Mammary epithelial cell (primary cell): ENCODE results near the gene ICE1.

ENCODE experiments used
- EZH2 ChIP-seq: IDR thresholded peaks from 2 replicates; pipeline ENCODE4 v1.6.1; 2012; ENCODE audit warnings: low read length, inconsistent platforms, borderline replicate concordance
- TF ChIP-seq, protein P1 (sequence below), 2 donors: IDR thresholded peaks in 1 of 2; conservative IDR thresholded peaks in 1 of 2; 2 replicates each; pipeline ENCODE4 v1.5.1; 2011 to 2012; ENCODE audit warnings: inconsistent platforms in 2 of 2, low read length in 2 of 2, mild to moderate bottlenecking in 2 of 2, control low read depth in 1 of 2, low read depth in 1 of 2; ENCODE audit not compliant: insufficient read depth in 1 of 2; ENCODE audit errors: extremely low read depth in 1 of 2

DNA sequence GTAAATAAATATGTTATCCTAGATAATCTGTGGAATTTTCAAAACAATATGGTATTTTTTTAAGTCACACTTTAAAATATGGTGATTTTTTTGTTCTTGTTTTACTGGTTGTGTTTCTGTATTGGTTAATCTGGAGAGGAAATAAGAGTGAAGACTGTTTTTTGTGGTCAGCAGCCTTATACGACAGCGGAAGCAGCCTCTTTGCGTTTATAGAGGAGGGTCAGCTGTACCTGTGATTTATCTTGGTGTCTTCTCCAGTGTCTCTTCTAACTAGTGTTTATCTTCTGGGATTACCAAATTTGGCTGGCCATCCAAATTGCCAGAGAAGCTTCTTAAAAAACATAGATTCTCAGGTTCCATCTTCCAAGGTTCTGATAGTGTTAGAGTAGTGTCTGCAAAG is 58.7 kb downstream of the ICE1 start:
- TF ChIP-seq, protein P1, sequence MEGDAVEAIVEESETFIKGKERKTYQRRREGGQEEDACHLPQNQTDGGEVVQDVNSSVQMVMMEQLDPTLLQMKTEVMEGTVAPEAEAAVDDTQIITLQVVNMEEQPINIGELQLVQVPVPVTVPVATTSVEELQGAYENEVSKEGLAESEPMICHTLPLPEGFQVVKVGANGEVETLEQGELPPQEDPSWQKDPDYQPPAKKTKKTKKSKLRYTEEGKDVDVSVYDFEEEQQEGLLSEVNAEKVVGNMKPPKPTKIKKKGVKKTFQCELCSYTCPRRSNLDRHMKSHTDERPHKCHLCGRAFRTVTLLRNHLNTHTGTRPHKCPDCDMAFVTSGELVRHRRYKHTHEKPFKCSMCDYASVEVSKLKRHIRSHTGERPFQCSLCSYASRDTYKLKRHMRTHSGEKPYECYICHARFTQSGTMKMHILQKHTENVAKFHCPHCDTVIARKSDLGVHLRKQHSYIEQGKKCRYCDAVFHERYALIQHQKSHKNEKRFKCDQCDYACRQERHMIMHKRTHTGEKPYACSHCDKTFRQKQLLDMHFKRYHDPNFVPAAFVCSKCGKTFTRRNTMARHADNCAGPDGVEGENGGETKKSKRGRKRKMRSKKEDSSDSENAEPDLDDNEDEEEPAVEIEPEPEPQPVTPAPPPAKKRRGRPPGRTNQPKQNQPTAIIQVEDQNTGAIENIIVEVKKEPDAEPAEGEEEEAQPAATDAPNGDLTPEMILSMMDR (conservative IDR thresholded peaks at IDR 0.05 in 1 of 2, IDR thresholded peaks at IDR 0.05 in 1 of 2; ENCODE audit: extremely low read depth in 1 of 2, insufficient read depth in 1 of 2, low read depth in 1 of 2, low read length in 2 of 2): no peak
- no peak for TF ChIP-seq EZH2
